K562 (cell line): ENCODE results near the gene FAM186B. TPM values are rescaled to one million over a fixed set of nuclear protein-coding genes. Genes with fewer than 3 reads are reported as not detected.

Source experiments
- ATAC-seq: fragments of 200-7000 bp; cut with Tn5 transposase; 3 replicates; pipeline ENCODE4 v1.9.1; 2020; ENCODE audit warnings: moderate library complexity
- BruUV-seq: library from RNA; stranded (reverse); fragments of 400-500 nt; replicated peaks from 2 replicates; lab custom pipeline; 2021; lab: Mats Ljungman, UMichigan
- CTCF ChIA-PET: fragments of 300-600 bp; formaldehyde crosslinking; extraction: SDS; loops from one replicate; lab custom pipeline; 2021; ENCODE audit warnings: low intra/inter-chr PET ratio; lab: Yijun Ruan, JAX
- POLR2A ChIA-PET: fragments of 300-600, 350-650 bp; sonication (Branson Sonifier 250); formaldehyde crosslinking; extraction: SDS; loops from one replicate; lab custom pipeline; 2021; ENCODE audit warnings: antibody characterized with exemption, inconsistent platforms; lab: Yijun Ruan, JAX
- DNase-seq, 4 experiments: peaks; one replicate each; pipeline versions ENCODE4 v3.0.0 to v3.0.0-alpha.2; 2011 to 2018; ENCODE audit warnings: low spot score in 3 of 4, mixed read lengths in 3 of 4; ENCODE audit errors: extremely low read depth in 1 of 4
- FAIRE-seq: peaks from 2 replicates; lab custom pipeline; 2011; peaks lifted over from hg19 to GRCh38; lab: Jason Lieb, UNC
- H2AFZ ChIP-seq: 2 replicates; pipeline ENCODE4 v1.6.0; 2011; ENCODE audit warnings: low read depth, low read length, control low read depth, inconsistent platforms
- H3K27ac ChIP-seq: fragments of 200-600 bp; 3 replicates; pipeline ENCODE4 v1.8.0; 2011; ENCODE audit warnings: low read depth, mild to moderate bottlenecking, control low read depth, inconsistent platforms, low read length, moderate library complexity, mixed read lengths; ENCODE audit errors: extremely low read depth
- H3K27me3 ChIP-seq, 2 experiments: fragments of 300-600 bp in 1 of 2; 2 replicates in 1 of 2; 3 replicates in 1 of 2; pipeline versions ENCODE4 v1.6.0 to v1.8.0; 2011; ENCODE audit warnings: inconsistent platforms in 2 of 2, low read length in 2 of 2, mild to moderate bottlenecking in 1 of 2, mixed read lengths in 1 of 2, moderate library complexity in 1 of 2; ENCODE audit not compliant: control insufficient read depth in 2 of 2, insufficient read depth in 2 of 2
- H3K36me3 ChIP-seq: fragments of 300-600 bp; 3 replicates; pipeline ENCODE4 v1.8.0; 2011; ENCODE audit warnings: mild to moderate bottlenecking, low read length, inconsistent platforms; ENCODE audit not compliant: control insufficient read depth, insufficient read depth
- H3K4me1 ChIP-seq, 2 experiments: fragments of 200-600 bp in 1 of 2; replicated peaks in 1 of 2; 2 replicates in 1 of 2; 3 replicates in 1 of 2; pipeline versions ENCODE4 v1.5.1 to v1.8.0; 2011; ENCODE audit warnings: inconsistent platforms in 2 of 2, low read length in 2 of 2, mild to moderate bottlenecking in 1 of 2, mixed read lengths in 1 of 2, moderate library complexity in 1 of 2; ENCODE audit not compliant: control insufficient read depth in 2 of 2, insufficient read depth in 2 of 2
- H3K4me2 ChIP-seq: 2 replicates; pipeline ENCODE4 v1.6.1; 2011; ENCODE audit warnings: low read length, control low read depth, inconsistent platforms, mixed read lengths; ENCODE audit not compliant: insufficient read depth
- H3K4me3 ChIP-seq: fragments of 200-600 bp; sonication (generic), shearing (Covaris generic); 2 replicates; pipeline ENCODE4 v1.5.1; 2016; ENCODE audit warnings: control low read depth, inconsistent platforms
- H3K79me2 ChIP-seq: fragments of 200-600 bp; 3 replicates; pipeline ENCODE4 v1.8.0; 2011; ENCODE audit warnings: low read length, inconsistent platforms; ENCODE audit not compliant: control insufficient read depth, insufficient read depth
- H3K9ac ChIP-seq, 2 experiments: 2 replicates each; pipeline versions ENCODE4 v1.6.0 to v1.6.1; 2011; ENCODE audit warnings: low read depth in 2 of 2, low read length in 2 of 2, control low read depth in 1 of 2, inconsistent platforms in 1 of 2, mild to moderate bottlenecking in 1 of 2, mixed read lengths in 1 of 2; ENCODE audit not compliant: insufficient read depth in 1 of 2
- H3K9me1 ChIP-seq: one replicate; pipeline ENCODE4 v1.6.0; 2011; ENCODE audit warnings: inconsistent platforms, mild to moderate bottlenecking, low read length, moderate library complexity; ENCODE audit not compliant: control insufficient read depth, insufficient read depth
- H3K9me3 ChIP-seq: replicated peaks from 2 replicates; pipeline ENCODE4 v1.5.1; 2011; ENCODE audit warnings: low read depth, low read length, inconsistent platforms; ENCODE audit not compliant: control insufficient read depth, insufficient read depth
- H4K20me1 ChIP-seq: replicated peaks from 2 replicates; pipeline ENCODE4 v1.6.1; 2011; ENCODE audit warnings: low read length, inconsistent platforms, mixed read lengths; ENCODE audit not compliant: control insufficient read depth, insufficient read depth
- L3MBTL2 ChIP-seq: fragments of 450-650 bp; IDR thresholded peaks from 2 replicates; pipeline ENCODE4 v1.6.1; 2016; ENCODE audit warnings: mild to moderate bottlenecking, moderate library complexity
- NR4A1 ChIP-seq, 2 experiments: fragments of 250-450 bp in 1 of 2; fragments of 450-650 bp in 1 of 2; sonication (Bioruptor Pico) in 1 of 2; IDR thresholded peaks; 2 replicates each; pipeline versions ENCODE4 v1.4.0 to v1.6.1; 2016 to 2020; ENCODE audit warnings: mild to moderate bottlenecking in 2 of 2, missing compliant biosample characterization in 1 of 2, missing genetic modification characterization in 1 of 2, moderate library complexity in 1 of 2
- RFX7 ChIP-seq: fragments of 250-450 bp; sonication (Bioruptor Pico); IDR thresholded peaks from 2 replicates; pipeline ENCODE4 v1.5.1; 2021; ENCODE audit warnings: mild to moderate bottlenecking
- TRIM28 ChIP-seq: fragments of 450-650 bp; IDR thresholded peaks from 2 replicates; pipeline ENCODE4 v1.6.1; 2017
- ZBTB17 ChIP-seq: fragments of 450-650 bp; formaldehyde crosslinking; IDR thresholded peaks from 2 replicates; pipeline ENCODE4 v1.4.0; 2020; ENCODE audit warnings: mild to moderate bottlenecking
- ZBTB5 ChIP-seq: fragments of 450-650 bp; IDR thresholded peaks from 2 replicates; pipeline ENCODE4 v1.6.1; 2017; ENCODE audit warnings: antibody characterized with exemption
- ZKSCAN3 ChIP-seq: fragments of 250-450 bp; sonication (Bioruptor Pico); IDR thresholded peaks from 2 replicates; pipeline ENCODE4 v1.4.0; 2020
- WGBS: fragments of 100-300 bp; shearing (Covaris generic); methylation state at CpG from one replicate; pipeline ENCODE4 v1.1.6; 2016; ENCODE audit warnings: low coverage, mixed read lengths; ENCODE audit not compliant: insufficient coverage; ENCODE audit errors: missing lambda C conversion rate; 5-methylcytosine and 5-hydroxymethylcytosine counted together
- in situ Hi-C: fragments of 300-500 bp; cut with MboI; formaldehyde crosslinking; loops from 4 replicates; pipeline ENCODE4 v1.15.0; 2018; ENCODE audit warnings: inconsistent platforms, mixed read lengths
- intact Hi-C: fragments of 100-400 bp; cut with micrococcal nuclease; formaldehyde crosslinking; loops from 2 replicates; pipeline ENCODE4 v1.14.2; 2022
- polyA plus RNA-seq, 8 experiments: library from polyadenylated mRNA; depleted of rRNA in 4 of 8; stranded (reverse) in 5 of 8; unstranded in 3 of 8; fragments of >200 nt; fragmentation: Nextera tagmentation in 2 of 8; fragmentation: Illumina TruSeq in 1 of 8; extraction: Ambion mirVana in 2 of 8; extraction: Trizol in 1 of 8; gene quantifications; 2 replicates each; pipeline versions ENCODE4 v1.2.1 to v1.2.3, GENCODE V29; 2011 to 2014; ENCODE audit warnings: inconsistent platforms in 1 of 8, missing spikeins in 1 of 8
- total RNA-seq, 7 experiments: library from RNA; depleted of rRNA in 6 of 7; stranded (reverse); fragments of >200 nt in 6 of 7; fragmentation: Illumina TruSeq in 2 of 7; extraction: Trizol in 2 of 7; gene quantifications; 2 replicates each; pipeline versions ENCODE4 v1.2.1 to v1.2.3, GENCODE V29; 2011 to 2021; ENCODE audit warnings: low replicate concordance in 1 of 7

FAM186B gene
- total and polyA plus RNA-seq, 9 of the 15 experiments (the other 6 are each of a cell fraction or from before 2014, with no cell fraction given): 0.07 to 0.42 (median 0.15) TPM

GRCh38 chr12:49599961-49600360 lies 5.5 kb downstream of the FAM186B start:
- H3K36me3 ChIP-seq: no peaks in the 10 kb centered on the region
- DNase-seq (peak in 1 of 4 experiments; percentile 3), FAIRE-seq (no peak), ATAC-seq (no peak)
- WGBS: 59% methylated on average over 7 of the region's 8 CpGs
- no peak overlapping the region for H3K4me2 ChIP-seq
- CTCF ChIA-PET: no interaction called here
- H3K79me2 ChIP-seq: no peaks in the 10 kb centered on the region
- in situ Hi-C loops: no loop called here
- H3K9ac ChIP-seq: no peak overlapping the region
- peaks cover 8% of the 10 kb centered on the region; the same call in 1 of the 2 replicates for H4K20me1 ChIP-seq
- no peaks in the 10 kb centered on the region for H3K9me3 ChIP-seq
- POLR2A ChIA-PET: interaction anchor here (0.6 to 1.5 kb wide), 6 partner anchors 11 to 141 kb away, joined by 3 to 4 read pairs (median 3); partner anchors contain the start of gene TMBIM6
- TF ChIP-seq L3MBTL2 (no peak), RFX7 (CRISPR knock-in tag) (no peak), ZKSCAN3 (CRISPR knock-in tag) (no peak), TRIM28 (no peak), NR4A1 (CRISPR knock-in tag; IDR thresholded peaks at IDR 0.05) (no peak), NR4A1 (tag; IDR thresholded peaks at IDR 0.05) (no peak), ZBTB5 (no peak), ZBTB17 (no peak)
- H3K27me3 ChIP-seq: no peaks in the 10 kb centered on the region; a peak in 1 of 5 replicates
- H3K4me1 ChIP-seq: peaks cover 0 to 3% of the 10 kb centered on the region in 2 experiments; a peak in 1 of 5 replicates
- H2AFZ ChIP-seq: no peak overlapping the region
- H3K4me3 ChIP-seq: no peak overlapping the region
- H3K27ac ChIP-seq: no peak overlapping the region
- BruUV-seq: no TSS peak
- no peaks in the 10 kb centered on the region for H3K9me1 ChIP-seq
- intact Hi-C loops: no loop called here
